Measurements from ENCODE around the gene CDKAL1. TPM values are rescaled to one million over a fixed set of nuclear protein-coding genes. Genes with fewer than 3 reads are reported as not detected.
"Not testable (repeated sequence)": the region's sequence is repeated elsewhere in the genome, so short reads cannot be mapped to it uniquely, and the experiment has no call there.

The CDKAL1 gene
- total and polyA plus RNA-seq, 10 of the 15 experiments (the other 5 are each of a cell fraction or from before 2014, with no cell fraction given), result 10.7 to 26.9 (median 17.3) TPM

GRCh38 chr6:20649696-20650470 is 115.6 kb downstream of the CDKAL1 start:
- H3K27me3 ChIP-seq (replicated peaks in 1 of 2; ENCODE audit: control insufficient read depth in 2 of 2, insufficient read depth in 2 of 2, low read length in 1 of 2); DNase-seq (ENCODE audit: low read depth, low spot score); CTCF ChIA-PET; intact Hi-C loops (cut with micrococcal nuclease; ENCODE audit: unreplicated experiment); H3K9me3 ChIP-seq (replicated peaks; ENCODE audit: control insufficient read depth, insufficient read depth, low read length); H4K20me1 ChIP-seq (ENCODE audit: control insufficient read depth, insufficient read depth); H3K9ac ChIP-seq (ENCODE audit: control insufficient read depth, insufficient read depth, low read length); FAIRE-seq; H3K4me3 ChIP-seq; H3K4me2 ChIP-seq (ENCODE audit: control insufficient read depth, insufficient read depth); POLR2A ChIA-PET; H3K36me3 ChIP-seq (ENCODE audit: control insufficient read depth in 2 of 2, insufficient read depth in 2 of 2, low read length in 1 of 2); in situ Hi-C loops (cut with MboI); RAD21 ChIA-PET (ENCODE audit: unreplicated experiment); H3K79me2 ChIP-seq (ENCODE audit: control insufficient read depth, insufficient read depth, low read length); BruUV-seq (replicated peaks); ATAC-seq; H2AFZ ChIP-seq (ENCODE audit: control insufficient read depth, low read depth, low read length); H3K4me1 ChIP-seq (ENCODE audit: control insufficient read depth, insufficient read depth, low read length); H3K27ac ChIP-seq (ENCODE audit: control insufficient read depth, insufficient read depth): not testable (repeated sequence)
- WGBS (ENCODE audit: insufficient coverage, insufficient replicate concordance, low lambda C conversion rate, missing lambda C conversion rate), result 97% methylated on average over 7 of the region's 7 CpGs
- SMC1A ChIA-PET (ENCODE audit: uncharacterized antibody, unreplicated experiment), result interaction anchor here (1.0 to 1.5 kb wide), 2 partner anchors 9 to 19 kb away, joined by 3 to 4 read pairs; no protein-coding TSS in a partner anchor

GRCh38 chr6:20652299-20653084 is 118.2 kb downstream of the CDKAL1 start:
- BruUV-seq (replicated peaks), result no TSS peak
- Histone ChIP-seq H3K4me2 (ENCODE audit: control insufficient read depth, insufficient read depth) (no peak overlapping the region), H3K4me1 (ENCODE audit: control insufficient read depth, insufficient read depth, low read length) (no peaks in the 10 kb centered on the region), H3K27me3 (replicated peaks in 1 of 2; ENCODE audit: control insufficient read depth in 2 of 2, insufficient read depth in 2 of 2, low read length in 1 of 2) (no peaks in the 10 kb centered on the region), H3K27ac (ENCODE audit: control insufficient read depth, insufficient read depth) (no peak overlapping the region), H3K79me2 (ENCODE audit: control insufficient read depth, insufficient read depth, low read length) (no peaks in the 10 kb centered on the region), H3K9ac (ENCODE audit: control insufficient read depth, insufficient read depth, low read length) (no peak overlapping the region), H3K4me3 (no peak overlapping the region), H3K9me3 (replicated peaks; ENCODE audit: control insufficient read depth, insufficient read depth, low read length) (no peaks in the 10 kb centered on the region; the same call in 2 of the 3 replicates), H2AFZ (ENCODE audit: control insufficient read depth, low read depth, low read length) (no peak overlapping the region), H3K36me3 (ENCODE audit: control insufficient read depth in 2 of 2, insufficient read depth in 2 of 2, low read length in 1 of 2) (peaks cover 0 to 2% of the 10 kb centered on the region in 2 experiments; a peak in 1 of 4 replicates), H4K20me1 (ENCODE audit: control insufficient read depth, insufficient read depth) (no peaks in the 10 kb centered on the region)
- FAIRE-seq, result no peak
- intact Hi-C loops (cut with micrococcal nuclease; ENCODE audit: unreplicated experiment) (no loop called here), in situ Hi-C loops (cut with MboI) (no loop called here)
- POLR2A ChIA-PET, result no interaction called here
- TF ChIP-seq CBFB (IDR thresholded peaks at IDR 0.05; ENCODE audit: low read depth), result no peak
- TF ChIP-seq IRF4 (IDR thresholded peaks at IDR 0.05; ENCODE audit: low read depth, low read length), result no peak
- no peak for TF ChIP-seq CTCF (IDR thresholded peaks at IDR 0.05 in 2 of 3, conservative IDR thresholded peaks at IDR 0.05 in 1 of 3; ENCODE audit: control insufficient read depth in 2 of 3, extremely low read depth in 1 of 3, insufficient read depth in 1 of 3, low read depth in 3 of 3, low read length in 3 of 3)
- no peak for TF ChIP-seq GABPA (IDR thresholded peaks at IDR 0.05; ENCODE audit: low read depth)
- no peak for TF ChIP-seq SUZ12 (IDR thresholded peaks at IDR 0.05; ENCODE audit: unreplicated experiment)
- no peak for TF ChIP-seq FOS (IDR thresholded peaks at IDR 0.05; ENCODE audit: borderline replicate concordance, extremely low read depth, insufficient read length)
- TF ChIP-seq, protein P1, sequence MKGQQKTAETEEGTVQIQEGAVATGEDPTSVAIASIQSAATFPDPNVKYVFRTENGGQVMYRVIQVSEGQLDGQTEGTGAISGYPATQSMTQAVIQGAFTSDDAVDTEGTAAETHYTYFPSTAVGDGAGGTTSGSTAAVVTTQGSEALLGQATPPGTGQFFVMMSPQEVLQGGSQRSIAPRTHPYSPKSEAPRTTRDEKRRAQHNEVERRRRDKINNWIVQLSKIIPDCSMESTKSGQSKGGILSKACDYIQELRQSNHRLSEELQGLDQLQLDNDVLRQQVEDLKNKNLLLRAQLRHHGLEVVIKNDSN (IDR thresholded peaks at IDR 0.05; ENCODE audit: borderline replicate concordance, extremely low read length, insufficient read depth, low read depth, low read length), result no peak
- 87% methylated on average over 8 of the region's 8 CpGs for WGBS (ENCODE audit: insufficient coverage, insufficient replicate concordance, low lambda C conversion rate, missing lambda C conversion rate)
- ATAC-seq, result no peak
- no peak for DNase-seq (ENCODE audit: low read depth, low spot score)
- CTCF ChIA-PET, result interaction anchor here (1.2 kb wide), 1 partner anchor 61 kb away, joined by 3 read pairs; no protein-coding TSS in a partner anchor
- RAD21 ChIA-PET (ENCODE audit: unreplicated experiment), result no interaction called here
- SMC1A ChIA-PET (ENCODE audit: uncharacterized antibody, unreplicated experiment), result interaction anchor here (1.4 kb wide), 1 partner anchor 53 kb away, joined by 4 read pairs; no protein-coding TSS in a partner anchor
